ENCODE measurements around the gene NELFA.

The NELFA gene

DNA sequence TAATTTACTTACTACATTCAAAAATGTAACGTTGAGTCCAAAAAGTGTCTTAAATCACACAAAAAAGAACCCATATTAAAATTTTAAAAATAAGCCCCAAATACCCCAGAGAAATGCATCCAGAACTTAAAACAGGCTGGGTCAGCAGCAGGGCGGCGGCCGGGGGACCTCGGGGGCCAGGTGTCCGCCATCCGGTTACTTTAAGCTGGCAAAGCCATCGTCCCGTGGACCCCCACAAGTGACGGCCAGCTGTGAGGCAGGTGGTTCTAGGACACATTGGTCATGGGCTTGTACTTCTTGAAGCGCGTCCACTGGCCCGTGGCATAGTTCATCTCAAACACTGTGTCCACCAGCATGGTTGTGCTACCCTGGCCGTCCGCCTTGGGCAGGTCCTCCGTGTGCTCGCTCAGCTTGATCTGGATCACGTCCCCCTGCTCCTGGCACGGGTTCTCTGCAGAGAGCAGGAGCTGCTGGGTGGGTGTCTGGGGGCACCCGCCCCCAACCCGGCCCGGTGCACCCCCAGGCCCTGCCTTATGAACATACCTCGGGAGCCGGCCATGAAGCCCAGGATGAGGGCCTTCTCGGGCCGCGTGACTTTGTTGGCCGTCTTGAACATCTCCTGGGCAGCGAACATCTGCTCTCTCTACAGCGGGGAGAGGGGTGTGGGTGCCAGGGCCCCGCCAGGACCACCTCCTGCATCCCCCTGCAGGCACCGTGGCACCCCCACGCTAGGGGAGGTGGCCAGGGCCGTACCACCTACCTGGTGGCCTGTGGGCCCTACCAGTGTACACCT is 25.5 kb downstream of the NELFA start:
- no peak for DNase-seq

DNA sequence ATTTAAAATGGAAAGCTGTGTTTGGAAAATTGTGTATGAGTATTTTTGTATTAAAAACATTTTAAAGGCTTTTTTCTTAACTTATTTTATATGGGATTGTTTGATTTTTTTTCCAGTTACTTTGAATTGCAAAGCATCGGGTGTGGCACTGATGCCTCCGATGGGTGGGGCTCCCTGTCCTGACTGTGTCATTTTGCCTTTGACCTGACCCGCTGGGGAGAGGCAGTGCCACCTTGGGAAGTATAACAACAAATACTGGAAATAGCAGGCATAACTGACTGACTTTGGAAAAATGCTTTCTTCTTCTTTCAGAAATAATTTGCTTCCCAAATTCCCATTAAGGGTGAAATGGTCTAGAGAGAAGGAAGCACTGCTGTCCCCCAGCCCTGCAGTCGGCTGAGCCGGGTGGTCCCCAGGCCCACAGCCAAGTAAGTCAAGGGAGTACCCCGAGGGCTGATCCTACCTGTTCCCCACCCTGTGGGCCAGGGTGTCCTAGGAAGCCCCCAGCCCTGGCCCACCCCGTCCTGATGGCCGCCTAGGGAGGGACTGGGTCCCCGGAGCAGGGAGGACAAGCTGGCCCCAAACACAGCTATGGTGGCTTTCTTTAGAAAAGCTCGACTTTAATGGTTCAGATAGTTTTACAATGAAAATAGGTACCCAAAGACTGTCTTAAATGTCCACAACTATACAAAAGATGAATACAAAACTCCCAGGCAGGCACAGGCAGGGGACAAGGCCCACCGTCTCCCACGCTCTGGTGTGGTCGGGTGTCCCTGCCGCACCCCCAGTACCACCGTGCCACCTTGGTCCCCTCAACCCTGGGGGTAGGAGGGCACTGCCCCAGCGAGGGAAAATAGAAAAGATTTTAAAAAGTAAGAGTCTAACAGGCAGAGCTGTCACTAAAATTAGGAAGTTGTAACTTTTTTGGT is 26.4 kb downstream of the NELFA start:
- DNase-seq = no peak

DNA sequence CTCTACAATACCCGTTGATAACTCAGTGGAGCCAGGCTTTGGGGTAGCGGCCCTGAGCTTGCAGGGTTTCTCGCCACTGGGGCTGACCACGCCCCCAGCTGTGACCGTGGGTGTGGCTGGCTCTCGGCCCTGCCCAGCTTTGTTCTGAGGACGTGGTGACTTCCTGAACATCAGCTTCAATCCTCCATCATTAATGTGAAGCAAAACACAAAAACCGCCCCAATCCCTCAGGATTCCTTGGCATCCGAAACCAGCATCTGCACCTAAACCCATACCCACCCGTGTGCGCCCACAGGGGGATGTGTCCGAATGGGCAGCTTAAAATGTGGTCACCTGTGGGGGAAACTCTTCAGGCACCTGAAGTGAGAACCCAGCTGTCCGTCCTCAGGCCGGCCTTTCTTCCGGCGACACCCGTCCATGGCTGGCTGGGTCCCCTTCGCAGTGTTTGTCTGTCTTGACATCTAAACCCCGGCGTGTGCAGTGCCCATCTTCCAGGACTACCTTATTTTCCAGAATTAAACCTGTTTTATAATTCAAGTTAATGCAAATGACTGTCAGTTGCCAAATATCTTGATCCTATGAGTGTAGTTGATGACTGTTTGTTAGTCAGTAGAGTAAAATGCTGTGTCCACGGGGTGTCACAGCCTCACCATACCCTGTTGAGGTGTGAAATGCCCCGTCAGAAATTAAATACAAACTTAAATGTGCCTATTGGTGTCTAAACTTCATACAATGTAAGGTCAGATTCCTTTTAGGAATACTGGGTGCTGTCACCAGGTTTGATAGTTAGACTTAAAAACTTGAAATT is 27.3 kb downstream of the NELFA start:
- no peak for DNase-seq

DNA sequence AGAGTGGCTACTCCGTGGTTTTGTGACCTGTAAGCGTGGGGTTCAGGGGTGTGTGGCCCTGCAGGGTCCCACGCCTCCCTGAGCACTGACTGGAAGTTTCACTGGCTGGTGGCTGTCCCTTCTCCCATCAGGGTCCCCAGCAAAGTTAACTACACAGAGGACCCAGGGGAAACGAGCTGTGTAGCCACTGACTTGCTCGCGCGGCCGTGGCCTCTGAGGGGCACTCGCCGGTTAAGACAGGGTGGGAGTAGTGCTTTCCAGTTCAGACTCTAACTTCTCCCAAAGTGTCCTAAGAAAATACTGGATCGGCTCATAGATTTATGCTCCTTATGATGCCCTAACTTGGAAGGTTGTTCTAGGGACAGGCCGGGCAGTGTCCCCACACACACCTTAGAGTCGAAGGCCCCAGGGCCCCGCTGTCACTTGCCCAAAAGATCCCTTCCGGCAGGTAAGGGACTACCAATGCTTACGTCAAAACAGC is 28.2 kb downstream of the NELFA start:
- DNase-seq = no peak

DNA sequence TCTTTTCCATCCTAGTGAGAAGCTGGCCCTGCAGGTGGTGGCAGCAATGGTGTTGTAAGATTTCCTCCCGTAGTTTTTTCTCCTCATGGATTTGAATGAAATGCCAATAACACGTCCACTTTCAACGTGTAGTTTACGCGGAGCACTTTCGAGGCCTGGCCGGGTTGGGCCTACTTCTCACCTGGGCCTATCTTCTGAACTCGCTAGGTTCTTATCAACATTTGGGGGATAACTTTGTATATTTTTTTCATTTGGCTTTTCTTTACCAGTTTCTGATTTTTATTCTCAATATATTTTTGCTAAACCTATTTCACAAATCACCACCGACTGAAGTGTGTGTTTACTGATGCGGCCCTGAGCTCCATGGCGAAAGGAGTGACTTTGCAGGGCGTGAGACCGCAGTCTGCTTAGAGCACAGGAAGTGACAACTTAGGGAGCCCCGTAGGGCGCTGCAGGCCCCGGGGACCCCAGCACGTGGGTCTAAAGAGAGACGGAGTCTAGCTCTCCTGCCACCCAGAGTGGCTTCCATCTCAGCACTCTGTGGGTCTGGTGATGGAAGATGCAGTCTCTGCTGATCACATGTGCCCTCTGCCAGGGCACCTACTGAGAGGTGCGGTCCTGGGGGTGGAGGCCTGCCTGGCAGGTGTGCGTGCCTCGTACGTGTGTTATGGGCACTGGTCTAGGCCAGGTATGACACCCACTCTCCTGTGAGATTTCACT is 29.1 kb downstream of the NELFA start:
- DNase-seq = no peak

DNA sequence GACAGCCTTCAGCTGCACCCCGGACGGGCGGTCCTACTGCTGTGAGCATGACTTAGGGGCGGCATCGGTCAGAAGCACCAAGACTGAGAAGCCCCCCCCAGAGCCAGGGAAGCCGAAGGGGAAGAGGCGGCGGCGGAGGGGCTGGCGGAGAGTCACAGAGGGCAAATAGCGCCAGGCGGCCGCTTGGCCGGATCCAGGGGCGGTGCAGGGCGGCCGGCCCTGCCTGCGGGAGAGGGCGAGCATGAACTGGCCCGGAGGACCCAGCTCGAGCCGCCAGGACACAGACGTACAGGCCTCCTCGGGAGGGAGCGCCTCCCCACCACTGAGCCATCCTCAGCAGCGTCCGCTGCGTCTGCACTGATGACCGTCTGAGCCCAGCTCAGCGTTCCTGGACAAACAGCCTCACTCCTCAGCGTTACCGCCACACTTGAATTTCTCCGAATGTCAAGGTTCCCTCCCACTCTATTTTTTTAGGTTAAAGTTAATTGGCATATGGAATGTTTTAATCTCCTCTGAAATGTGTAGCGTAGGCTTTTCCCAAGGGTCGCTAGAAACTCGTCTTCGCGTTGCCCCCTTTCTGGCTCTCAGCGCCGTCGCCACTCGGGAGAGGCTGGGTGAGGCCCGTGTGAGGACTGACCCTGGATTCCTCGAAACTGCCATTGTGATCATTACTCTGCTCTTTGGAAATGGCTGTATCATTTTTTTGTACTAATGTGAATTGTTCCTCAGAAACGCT is 29.9 kb downstream of the NELFA start:
- DNase-seq = no peak

DNA sequence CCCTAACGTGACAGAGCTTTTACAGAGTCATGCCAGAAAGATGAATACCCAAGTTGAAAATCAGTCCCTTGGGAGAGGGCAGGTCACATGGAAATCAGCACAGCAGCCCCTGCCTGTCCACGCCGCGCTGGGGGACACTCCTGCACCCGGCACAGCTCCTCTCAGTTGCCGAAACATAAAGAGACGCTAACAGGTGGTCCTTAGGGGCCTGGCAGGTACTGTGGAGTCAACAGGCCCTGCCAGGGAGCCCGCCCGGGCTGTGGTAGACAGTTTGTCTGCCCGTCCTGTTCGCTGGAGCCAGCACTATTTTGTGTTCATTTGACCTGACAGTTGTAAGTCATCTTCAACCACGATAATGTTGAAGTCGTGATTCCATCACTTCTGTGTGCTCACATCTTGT is 30.5 kb downstream of the NELFA start:
- DNase-seq = no peak

DNA sequence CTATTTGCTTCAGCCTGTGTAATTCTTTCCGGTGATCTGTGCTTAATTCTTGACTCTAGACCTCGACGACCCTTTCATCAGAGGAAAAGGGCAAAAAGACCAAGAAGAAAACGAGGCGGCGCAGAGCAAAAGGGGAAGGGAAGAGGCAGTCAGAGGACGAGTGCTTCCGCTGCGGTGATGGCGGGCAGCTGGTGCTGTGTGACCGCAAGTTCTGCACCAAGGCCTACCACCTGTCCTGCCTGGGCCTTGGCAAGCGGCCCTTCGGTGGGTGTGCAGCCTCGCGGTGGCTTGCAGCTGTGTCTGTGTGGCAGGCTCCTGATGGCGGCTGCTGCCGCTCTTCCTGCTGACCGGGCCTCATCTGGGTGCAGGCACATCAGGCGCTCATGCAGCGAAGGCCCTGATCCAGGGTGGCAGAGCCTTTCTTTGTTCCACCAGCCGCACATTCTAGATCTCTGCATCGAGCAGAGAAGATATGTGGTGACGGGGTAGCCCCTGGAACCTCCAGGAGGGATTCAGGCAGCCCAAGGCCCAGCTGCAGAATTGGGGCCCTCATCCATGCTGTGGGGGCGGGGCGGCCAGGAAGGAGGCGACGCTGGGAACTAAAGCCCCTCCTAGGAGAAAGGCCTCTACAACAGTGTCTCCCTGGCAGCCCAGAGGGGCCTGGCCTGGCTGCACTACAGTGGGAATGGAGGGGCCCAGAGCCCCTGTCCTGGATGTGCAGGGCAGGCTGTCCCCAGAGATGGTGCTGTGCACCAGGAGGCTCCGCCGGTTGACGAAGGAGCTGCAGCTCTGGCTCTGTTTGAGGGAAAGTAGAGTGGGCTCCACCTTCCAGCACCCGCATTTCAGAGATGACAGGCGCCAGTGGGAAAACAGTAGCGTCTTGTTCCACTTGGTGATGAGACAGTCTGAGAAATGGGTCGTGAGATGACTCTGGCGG is 32.1 kb downstream of the NELFA start:
- DNase-seq = no peak

DNA sequence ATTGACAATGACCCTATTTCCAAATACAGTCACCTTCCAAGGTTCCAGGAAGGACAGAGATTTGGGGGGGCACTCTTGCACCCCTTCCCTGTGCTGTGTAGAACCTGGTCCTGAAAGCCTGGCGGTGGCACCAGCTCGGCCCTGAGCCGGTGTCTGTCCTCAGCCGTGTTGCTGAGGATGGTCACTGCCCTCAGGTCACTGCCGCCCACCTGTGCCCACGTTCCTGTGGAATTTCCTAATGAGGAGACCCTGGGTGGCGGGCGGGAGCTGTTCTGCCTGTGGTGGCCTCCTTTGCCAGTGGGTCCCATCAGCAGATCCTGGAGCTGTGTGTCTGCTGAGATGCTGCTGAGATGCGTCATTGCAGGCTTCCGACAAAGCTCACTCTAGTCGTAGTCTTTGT is 32.9 kb downstream of the NELFA start:
- no peak for DNase-seq

DNA sequence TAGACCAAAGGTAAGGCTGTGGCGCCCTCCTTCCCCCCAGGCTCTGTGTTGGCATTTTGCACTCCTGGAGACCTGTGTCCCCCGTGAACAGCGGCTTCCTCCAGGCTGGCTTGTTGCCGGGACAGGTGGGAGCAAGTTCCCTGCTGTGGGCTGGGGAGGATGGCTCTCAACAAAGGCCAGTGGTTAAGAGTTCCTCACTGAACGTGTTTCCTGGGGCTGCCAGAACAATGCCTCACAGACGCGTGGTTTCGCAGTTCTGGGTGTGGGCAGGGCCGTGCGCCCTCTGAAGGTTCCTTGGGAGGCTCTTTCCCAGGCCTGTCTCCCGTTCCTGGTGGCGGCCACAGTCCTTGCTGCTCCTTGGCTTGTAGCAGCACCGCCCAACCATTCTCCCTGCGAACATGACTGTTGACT is 33.4 kb downstream of the NELFA start:
- no peak for DNase-seq

DNA sequence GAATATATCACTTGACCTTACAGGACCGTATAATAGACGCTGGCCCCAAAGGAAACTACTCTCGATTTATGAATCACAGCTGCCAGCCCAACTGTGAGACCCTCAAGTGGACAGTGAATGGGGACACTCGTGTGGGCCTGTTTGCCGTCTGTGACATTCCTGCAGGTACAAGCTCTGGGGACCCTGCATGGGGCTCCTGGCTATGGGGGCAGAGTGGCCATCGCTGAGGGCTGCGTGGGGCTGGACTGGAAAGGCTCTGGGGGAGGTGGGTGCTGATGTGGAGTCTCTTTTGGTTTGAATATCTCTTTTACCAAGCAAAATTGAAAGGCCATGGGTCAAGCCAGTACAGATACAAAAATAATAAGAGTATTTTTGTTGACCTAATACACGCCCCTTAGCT is 33.9 kb downstream of the NELFA start:
- DNase-seq = no peak

DNA sequence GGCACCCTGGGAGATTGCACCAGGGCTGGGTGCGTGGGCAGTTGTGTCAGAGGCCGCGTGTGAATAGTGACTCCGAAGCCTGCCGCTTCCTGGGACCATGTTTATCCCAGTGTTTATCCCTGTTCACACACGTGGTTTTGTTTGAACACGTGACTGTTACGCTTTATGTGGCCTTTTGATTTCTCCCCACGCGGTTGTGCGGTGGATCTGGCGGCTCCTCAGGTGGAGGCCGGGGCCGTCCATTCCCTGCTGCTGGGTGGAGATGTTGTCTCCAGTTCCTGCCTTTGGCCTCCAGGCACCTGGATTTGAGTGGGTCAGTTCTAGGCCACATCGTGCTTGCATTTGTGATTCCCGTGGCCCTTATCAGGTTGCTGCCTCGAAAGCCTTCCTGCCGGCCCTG is 35.1 kb downstream of the NELFA start:
- no peak for DNase-seq

DNA sequence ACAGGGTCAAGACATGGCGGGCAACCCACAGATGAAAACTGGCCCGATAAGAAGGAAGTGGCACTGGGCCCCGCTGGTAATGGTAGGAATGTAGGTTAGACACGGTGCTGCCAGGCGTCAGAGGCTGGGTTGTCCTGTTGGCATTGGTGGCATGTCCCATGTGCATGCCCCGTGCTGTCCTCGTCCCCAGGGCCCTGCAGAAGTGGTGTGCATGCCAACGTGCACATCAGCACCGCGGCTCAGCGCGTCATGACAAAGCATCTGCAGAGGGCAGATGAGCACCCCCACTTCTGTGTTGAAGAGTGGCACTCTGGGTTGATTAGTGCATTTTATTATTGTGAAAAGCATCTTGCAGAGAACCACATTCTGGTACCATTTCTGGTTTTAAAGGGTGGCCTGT is 35.6 kb downstream of the NELFA start:
- no peak for DNase-seq

DNA sequence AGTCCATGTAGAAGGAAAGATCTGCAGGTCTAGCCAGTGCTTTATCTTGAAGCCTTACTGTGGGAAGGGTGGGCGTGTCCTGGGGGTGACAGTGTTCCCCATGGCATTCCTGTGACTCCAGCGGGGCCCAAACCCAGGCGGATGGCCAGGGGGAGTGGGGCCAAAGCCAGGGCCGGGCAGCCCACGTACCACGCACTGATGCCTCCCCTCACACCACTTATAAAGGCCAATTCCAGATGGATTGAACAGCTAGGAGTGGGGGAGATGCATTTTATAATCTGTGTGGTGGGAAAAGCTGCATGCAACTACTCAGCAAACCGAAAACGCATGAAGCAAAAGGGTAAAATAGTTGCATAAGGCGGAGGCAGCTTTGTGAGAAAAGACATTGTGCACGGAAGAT is 36.4 kb downstream of the NELFA start:
- no peak for DNase-seq

DNA sequence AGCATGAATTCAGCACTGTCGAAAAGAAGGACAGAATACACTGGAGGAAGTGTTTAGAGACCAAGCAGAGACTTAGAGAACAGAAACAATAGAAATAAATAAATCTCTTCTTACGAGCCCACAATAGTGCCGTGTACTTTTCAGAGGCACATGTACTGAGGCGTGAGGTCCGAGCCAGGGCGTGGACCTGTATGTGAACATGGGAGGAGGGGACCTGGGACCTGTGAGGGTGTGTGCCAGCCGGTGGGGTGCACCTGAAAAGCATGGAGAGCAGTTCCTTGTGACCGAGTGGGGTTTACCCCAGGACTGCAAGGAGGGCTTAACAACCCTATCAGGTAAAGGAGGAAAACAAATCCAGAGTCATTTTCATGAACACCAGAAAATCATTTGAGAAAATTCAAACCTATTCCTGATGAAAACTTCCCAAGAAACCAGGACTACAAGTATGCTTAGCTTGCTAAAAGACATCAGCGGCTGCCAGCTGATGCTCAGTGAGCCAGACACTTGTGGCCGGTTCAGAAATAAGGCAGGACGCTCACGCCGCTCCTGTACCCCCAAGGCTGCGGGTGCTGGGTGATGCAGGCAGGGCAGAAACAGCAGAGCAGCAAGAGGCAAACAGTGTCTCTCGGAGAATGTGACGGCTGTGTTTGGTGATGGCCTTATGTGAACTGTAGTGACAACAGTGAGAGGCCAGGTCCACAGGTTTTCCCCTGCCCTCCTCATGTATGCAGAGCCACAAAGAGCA is 37.1 kb downstream of the NELFA start:
- no peak for DNase-seq

DNA sequence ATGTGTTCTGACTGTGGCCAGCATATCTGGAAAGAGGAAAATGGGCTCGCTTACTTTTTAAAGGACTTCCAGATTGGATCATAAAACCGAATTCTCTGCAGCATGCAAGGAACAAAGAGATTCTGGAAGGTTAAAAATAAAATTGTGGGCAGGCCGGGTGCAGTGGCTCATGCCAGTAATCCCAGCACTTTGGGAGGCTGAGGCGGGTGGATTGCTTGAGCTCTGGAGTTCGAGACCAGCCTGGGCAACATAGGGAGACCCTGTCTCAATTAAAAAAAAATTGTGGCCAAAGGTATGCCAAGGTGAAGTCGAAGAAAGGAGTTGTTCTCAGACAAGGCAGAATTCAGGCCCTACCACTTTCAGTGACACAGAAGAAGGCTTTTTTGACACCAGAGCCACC is 37.8 kb downstream of the NELFA start:
- DNase-seq = no peak

DNA sequence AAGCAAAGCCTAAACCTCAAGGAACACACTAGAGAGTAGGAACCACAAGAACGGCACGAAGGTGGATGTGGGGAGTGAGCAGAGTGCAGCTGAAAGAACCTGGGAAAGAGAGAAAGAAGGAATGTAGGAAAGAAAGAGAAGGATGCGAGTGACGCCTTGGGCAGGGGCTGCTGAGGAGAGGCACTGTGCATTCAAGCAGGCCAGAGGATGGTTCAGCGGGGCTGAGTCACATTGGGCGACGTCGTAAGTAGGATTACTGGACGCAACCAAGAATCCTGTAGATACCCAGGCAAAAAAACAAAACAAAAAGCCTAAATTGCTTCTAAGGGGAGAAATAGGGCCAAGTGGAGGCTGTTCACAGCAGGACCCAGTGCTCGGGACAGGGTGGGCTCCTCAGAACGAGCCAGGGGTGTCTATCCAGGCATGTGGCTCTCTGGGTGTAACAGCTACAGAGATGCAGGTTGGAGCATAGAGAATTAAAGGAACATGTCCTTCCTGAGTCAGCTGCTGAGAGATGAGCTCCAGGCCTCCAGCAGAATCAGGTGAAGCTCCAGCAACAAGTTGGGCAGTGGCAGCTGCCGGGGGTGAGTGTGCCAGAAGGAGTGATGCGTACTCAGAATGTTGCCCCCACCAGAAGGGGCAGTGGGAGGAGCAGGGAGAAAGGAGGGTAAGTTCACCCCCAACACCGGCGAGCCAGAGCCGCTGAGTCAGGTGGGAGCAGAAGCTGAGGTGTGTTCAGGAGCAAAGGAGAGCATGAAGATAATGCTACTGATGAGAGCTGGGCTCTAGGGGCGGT is 38.6 kb downstream of the NELFA start:
- no peak for DNase-seq

DNA sequence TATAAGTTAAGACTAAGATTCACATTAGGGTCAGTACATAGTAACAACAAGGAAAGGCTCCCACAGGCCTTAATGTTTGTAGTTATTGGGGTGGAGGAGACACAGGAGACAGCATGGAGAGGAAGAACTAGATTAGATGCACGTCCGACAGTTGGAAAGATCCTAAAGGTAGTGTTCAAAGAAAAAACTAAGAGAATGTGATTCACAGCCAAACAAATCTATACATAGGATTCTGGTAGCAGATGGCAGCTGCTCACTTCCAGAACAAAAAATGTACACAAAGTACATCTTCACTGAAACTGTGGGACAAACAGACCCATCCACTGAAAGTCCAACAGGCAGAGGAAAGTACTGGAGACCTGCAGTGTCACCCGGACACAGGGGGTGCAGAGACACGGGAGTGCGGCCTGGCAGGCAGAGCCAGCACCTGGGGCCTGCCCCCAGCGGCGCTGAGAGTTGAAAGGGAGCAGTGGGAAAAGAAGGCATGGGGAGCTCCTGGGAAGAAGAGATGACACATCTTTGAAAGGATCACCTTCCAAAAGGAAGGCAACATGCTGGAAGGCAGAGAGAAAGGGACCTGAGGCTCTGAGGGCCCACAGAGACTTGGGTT is 40.0 kb downstream of the NELFA start:
- no peak for DNase-seq

Data from right kidney (tissue), 1 donor.